Kidney epithelial cell (primary cell): Measurements from ENCODE around the gene THOC2. TPM values are rescaled to one million over a fixed set of nuclear protein-coding genes. Genes with fewer than 3 reads are reported as not detected.

ENCODE experiments used
- DNase-seq: peaks from one replicate; pipeline ENCODE4 v3.0.0-alpha.2; 2010; ENCODE audit warnings: low read depth
- H3K27me3 ChIP-seq: 2 replicates; pipeline ENCODE4 v1.6.0; 2011; ENCODE audit warnings: low read length; ENCODE audit not compliant: control insufficient read depth, insufficient read depth
- H3K36me3 ChIP-seq: 2 replicates; pipeline ENCODE4 v1.5.1; 2011; ENCODE audit warnings: low read length; ENCODE audit not compliant: control insufficient read depth, insufficient read depth
- H3K4me3 ChIP-seq: 2 replicates; pipeline ENCODE4 v1.5.1; 2011; ENCODE audit warnings: low read depth, mild to moderate bottlenecking, control low read depth, low read length
- CTCF ChIP-seq: IDR thresholded peaks from 2 replicates; pipeline ENCODE4 v1.5.1; 2011; ENCODE audit warnings: mild to moderate bottlenecking, moderate library complexity, low read length, control low read depth, inconsistent platforms; ENCODE audit not compliant: insufficient read depth, poor library complexity, severe bottlenecking
- total RNA-seq: library from RNA; depleted of rRNA; stranded (reverse); fragments of >200 nt; gene quantifications from 2 replicates; pipeline ENCODE4 v1.2.3, GENCODE V29; 2015

The THOC2 gene
- total RNA-seq, 1 donor from 2014 or later = 52.1 TPM

GRCh38 chrX:123607806-123608205, 125.0 kb downstream of the THOC2 start:
- TF ChIP-seq CTCF = no peak
- DNase-seq = no peak
- H3K4me3 ChIP-seq = no peak overlapping the region
- H3K36me3 ChIP-seq = no peaks in the 10 kb centered on the region
- H3K27me3 ChIP-seq = no peaks in the 10 kb centered on the region

DNA sequence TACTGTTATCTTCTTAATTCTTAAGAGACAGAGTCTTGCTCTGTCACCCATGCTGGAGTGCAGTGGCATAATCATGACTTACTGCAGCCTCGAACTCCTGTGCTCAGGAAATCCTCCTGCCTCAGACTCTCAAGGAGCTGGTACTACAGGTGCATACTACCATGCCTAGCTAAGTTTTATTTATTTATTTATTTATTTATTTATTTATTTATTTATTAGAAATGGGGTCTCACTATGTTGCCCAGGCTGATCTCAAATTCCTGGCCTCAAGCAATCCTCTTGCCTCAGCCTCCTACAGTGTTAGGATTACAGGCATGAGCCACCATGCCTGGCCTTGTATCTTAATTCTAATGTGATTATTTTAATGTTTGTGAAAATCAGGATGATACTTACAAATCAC, 125.6 kb downstream of the THOC2 start:
- Histone ChIP-seq H3K36me3 (no peaks in the 10 kb centered on the region), H3K4me3 (no peak overlapping the region), H3K27me3 (no peaks in the 10 kb centered on the region)
- no peak for DNase-seq
- TF ChIP-seq CTCF = no peak

DNA sequence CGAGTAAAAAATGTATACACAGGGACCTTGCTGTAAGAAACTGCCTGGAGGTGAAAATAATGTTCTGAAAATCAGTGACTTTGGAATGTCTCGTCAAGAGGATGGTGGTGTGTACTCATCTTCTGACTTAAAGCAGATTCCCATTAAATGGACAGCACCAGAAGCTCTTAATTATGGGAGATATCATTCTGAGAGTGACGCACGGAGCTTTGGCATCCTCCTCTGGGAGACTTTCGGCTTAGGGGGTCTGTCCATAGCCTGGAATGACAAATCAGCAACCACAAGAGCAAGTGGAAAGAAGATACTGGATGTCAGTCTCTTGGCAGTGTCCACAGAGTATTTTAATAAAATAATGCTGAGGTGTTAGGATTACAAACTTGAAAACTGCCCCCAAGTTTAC, 129.4 kb downstream of the THOC2 start:
- DNase-seq = no peak

GRCh38 chrX:123601437-123601836, 131.4 kb downstream of the THOC2 start:
- no peak for TF ChIP-seq CTCF
- DNase-seq = no peak
- Histone ChIP-seq H3K4me3 (no peak overlapping the region), H3K36me3 (no peaks in the 10 kb centered on the region), H3K27me3 (no peaks in the 10 kb centered on the region)

More for the DNA sequence above, 129.4 kb downstream of the THOC2 start:
- no peak overlapping the region for H3K4me3 ChIP-seq
- H3K27me3 ChIP-seq = no peaks in the 10 kb centered on the region
- TF ChIP-seq CTCF = no peak
- no peaks in the 10 kb centered on the region for H3K36me3 ChIP-seq

DNA sequence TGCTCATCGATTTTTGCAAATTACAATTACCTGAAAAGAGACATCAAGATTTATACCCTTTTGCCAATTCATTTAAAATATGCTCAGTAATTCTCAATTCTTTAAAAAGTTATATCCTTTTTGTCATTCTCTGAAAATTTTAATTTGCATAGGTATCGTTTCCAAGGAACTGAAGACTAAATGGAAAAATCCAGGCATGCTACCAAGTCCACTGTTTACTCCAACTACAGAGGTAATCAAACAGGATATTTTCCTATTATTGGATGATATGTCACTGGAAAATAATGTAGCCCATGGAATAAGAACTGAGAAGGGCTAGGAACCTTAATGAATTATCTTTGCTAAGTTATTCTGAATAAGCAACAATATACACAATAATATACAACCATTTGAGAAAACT, 132.7 kb downstream of the THOC2 start:
- no peaks in the 10 kb centered on the region for H3K27me3 ChIP-seq
- no peak for DNase-seq
- TF ChIP-seq CTCF = no peak
- no peak overlapping the region for H3K4me3 ChIP-seq
- H3K36me3 ChIP-seq = no peaks in the 10 kb centered on the region

- TF ChIP-seq CTCF = no peak
- peak; percentile 44 for DNase-seq
Measured at GRCh38 chrX:123590842-123591486, 141.9 kb downstream of the THOC2 start.

More at GRCh38 chrX:123590842-123591486, 141.9 kb downstream of the THOC2 start:
- Histone ChIP-seq H3K36me3 (no peaks in the 10 kb centered on the region), H3K4me3 (no peak overlapping the region), H3K27me3 (no peaks in the 10 kb centered on the region)
